Activated effector memory CD4-positive, alpha-beta T cell treated with Interleukin-2 at 50 U/mL for 16 hours (primary cell): Measurements from ENCODE around the gene AKR1C2.
"Not testable (repeated sequence)": the region's sequence is repeated elsewhere in the genome, so short reads cannot be mapped to it uniquely, and the experiment has no call there.

Source experiments
- DNase-seq: peaks from one replicate; pipeline ENCODE4 v3.0.0-alpha.2; 2020

The AKR1C2 gene

GRCh38 chr10:5003127-5004029, at the start of gene AKR1C2:
Gene AKR1C2, minus strand, starts transcription at chr10:5003857. Its CDS starts 22 bp downstream, at chr10:5003835.
- DNase-seq: not testable (repeated sequence)

GRCh38 chr10:5052951-5053500, 49.4 kb upstream of the AKR1C2 start:
- not testable (repeated sequence) for DNase-seq

GRCh38 chr10:5047912-5048628, 44.4 kb upstream of the AKR1C2 start:
- DNase-seq: no peak

DNA sequence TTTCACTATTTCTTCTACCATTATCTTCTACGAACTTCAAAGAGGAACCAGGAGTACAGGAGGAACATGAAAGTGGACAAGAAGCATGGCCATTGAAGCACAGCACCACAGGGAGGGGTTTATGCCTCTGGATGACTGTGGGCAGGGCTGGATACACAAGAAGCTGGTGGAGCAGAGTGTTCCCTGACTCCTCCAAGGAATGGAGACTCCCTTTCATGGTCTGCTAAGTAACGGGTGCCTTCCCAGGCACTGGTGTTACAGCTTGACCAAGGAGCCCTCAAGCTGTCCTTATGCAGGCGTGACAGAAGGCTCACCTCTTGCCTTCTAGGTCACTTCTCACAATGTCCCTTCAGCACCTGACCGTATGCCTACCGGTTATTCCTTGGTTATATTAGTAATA, 43.4 kb upstream of the AKR1C2 start:
- not testable (repeated sequence) for DNase-seq

- no peak for DNase-seq
Measured at GRCh38 chr10:5046410-5046809, 42.8 kb upstream of the AKR1C2 start.

DNA sequence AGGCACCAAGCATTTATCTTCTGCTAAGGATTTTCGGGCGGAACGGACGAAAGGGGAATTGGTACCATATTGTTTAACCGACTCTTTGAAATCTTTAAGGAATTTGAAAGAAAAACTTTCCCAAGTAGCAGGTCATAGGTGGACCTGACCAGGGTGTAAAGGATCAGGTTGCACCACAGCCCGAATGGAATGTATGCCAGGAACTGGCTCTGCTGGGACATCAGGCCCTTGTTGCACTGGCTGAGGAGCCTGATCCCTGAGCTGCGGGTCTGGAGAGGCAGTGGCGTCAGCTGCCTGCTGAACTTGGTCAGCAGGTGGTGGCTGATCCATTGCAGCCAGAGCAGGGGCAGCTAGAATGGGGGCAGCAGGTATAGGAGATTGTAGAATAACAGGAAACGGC, 41.4 kb upstream of the AKR1C2 start:
- no peak for DNase-seq

DNA sequence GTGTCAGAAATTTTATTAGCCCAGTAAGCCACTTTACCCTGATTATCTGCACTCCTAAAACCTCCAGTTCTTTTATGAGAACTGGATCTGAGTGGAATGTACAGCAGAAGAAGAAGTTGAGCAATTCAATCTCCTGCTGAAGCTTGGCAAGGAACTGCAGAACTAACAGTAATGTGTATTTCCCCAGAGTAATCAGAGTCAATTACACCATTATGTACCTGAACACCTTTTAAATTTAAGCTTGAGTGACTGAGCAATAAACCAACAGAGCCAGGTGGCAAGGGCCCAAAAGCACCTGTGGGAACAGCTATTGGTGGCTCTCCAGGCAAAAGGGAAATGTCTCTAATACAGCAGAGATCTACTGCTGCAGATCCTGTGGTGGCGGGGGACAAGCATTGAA, 40.1 kb upstream of the AKR1C2 start:
- DNase-seq: no peak

DNA sequence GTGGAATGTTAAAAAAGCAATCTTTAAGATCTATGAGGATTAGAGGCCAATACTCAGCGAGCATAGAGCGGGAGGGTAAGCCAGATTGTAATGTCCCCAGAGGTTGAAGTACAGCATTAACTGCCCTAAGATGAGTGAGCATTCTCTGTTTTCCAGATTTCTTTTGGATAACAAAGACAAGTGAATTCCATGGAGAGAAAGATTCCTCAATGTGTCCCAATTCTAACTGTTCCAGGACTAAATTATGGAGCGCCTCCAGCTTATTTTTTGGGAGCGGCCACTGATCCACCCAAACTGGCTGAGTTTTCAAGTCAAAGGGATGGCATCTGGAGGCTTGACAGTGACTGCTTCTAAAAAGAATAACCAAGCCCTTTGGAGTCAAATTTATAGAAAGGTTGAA, 39.3 kb upstream of the AKR1C2 start:
- DNase-seq: no peak

DNA sequence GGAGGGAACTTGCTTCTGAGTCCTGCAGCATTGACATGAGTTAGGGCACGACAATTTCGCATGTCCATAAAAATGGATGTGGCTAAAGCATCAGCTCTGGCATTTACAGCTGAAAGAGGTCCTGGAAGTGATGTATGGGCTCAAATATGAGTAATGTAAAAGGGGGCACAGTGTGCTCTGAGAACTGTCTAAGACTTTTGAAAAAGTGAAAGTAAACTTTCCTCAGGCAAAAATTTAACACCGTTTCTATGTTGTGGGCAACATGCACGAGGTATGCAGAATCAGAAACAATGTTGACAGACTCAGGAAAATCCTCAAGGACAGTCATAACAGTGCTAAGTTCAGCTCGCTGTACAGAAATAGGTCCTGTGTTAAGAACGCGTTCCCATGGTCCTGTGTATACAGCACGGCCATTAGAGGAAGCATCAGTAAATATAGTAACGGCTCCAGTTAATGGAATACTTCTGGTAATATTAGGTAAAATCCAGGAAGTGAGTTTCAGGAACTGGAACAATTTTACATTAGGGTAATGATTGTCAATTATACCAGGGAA, 37.9 kb upstream of the AKR1C2 start:
- no peak for DNase-seq

GRCh38 chr10:5040781-5041470, 37.3 kb upstream of the AKR1C2 start:
- no peak for DNase-seq

- DNase-seq: no peak
Measured at GRCh38 chr10:5040010-5040673, 36.5 kb upstream of the AKR1C2 start.

DNA sequence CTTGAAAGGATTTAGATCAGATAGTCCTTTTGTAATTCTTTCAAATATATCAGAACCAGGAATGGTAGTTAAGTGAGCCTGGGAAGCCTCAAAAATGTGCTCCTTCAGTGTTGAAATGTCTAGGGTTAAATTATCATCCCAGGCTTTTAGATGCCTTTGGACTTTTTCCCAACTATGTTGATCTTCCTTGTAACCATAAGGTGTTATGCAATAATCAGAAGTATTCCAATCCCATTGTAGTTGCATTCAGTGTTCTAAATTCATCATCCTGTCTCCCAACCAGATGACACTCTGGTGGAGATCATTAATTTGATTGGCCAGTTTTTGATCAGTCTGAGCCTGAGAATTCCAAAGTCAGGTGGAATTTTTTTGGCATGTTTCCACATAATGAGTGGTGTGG, 35.1 kb upstream of the AKR1C2 start:
- no peak for DNase-seq

- no peak for DNase-seq
Measured at GRCh38 chr10:5038101-5038500, 34.4 kb upstream of the AKR1C2 start.

- no peak for DNase-seq
Measured at GRCh38 chr10:5036511-5036910, 32.9 kb upstream of the AKR1C2 start.

DNA sequence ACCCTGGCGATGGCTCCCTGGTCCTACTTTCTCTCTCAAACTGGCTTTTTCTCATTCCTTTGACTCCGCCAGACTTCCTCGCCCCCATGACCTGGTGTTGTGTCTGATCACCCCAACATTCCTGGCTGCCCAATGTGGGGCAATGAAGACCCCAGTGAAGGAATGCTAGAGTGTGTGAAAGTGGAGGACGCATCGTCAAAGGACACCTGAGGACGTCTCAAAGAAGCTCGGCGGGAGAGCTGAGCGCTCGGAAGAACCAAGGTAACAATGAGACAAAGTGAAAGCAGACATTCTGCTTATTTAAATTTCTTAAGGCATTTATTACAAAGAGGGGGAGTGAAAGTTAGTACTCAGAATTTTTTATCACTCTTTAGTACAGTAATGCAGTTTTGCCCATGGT, 31.7 kb upstream of the AKR1C2 start:
- DNase-seq: no peak

DNA sequence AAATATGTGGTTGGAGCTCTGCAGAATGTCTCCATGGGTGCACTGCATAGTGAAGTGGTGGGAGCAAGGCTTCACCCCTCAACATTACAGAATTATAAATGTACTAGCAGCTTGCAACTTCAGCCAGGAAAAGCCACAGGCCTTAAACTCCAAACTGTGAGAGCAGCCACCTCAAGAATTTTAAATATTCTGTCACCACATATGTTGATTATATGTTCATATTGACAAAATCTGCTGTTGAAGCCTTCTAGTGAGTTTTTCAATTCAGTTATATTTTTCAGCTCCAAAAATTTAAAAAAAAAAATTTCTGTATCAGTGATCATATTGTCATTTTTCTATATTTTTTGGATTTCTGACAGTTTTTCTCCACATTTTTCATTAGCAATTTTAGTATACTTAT, 30.9 kb upstream of the AKR1C2 start:
- no peak for DNase-seq

GRCh38 chr10:5033061-5033778, 29.6 kb upstream of the AKR1C2 start:
- no peak for DNase-seq

GRCh38 chr10:5032444-5032843, 28.8 kb upstream of the AKR1C2 start:
- not testable (repeated sequence) for DNase-seq

GRCh38 chr10:5031588-5031987, 27.9 kb upstream of the AKR1C2 start:
- DNase-seq: not testable (repeated sequence)

- DNase-seq: no peak
Measured at GRCh38 chr10:5030989-5031388, 27.3 kb upstream of the AKR1C2 start.

DNA sequence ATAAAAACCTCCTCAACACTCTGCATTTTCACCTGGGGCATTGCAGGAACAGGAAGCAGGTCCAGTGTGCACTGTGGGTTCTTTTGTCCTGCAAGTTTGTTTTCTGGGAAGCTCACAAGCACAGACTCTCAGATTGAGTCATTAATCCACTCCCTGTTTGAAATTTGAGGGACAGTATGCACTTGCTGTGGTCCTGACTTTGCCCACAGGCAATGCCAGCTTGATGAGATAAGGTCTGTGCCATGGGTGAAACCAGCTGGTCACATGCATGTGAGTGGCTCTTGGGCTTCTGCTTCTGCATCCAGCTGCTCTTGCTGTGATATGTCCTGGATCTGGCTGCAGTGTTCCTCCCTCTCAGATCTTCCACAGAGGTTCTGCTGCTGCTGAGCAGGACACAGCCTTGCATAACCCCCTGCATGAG, 21.8 kb upstream of the AKR1C2 start:
- not testable (repeated sequence) for DNase-seq
